Gastrocnemius medialis (tissue), 4 donors: ENCODE results near the gene PRICKLE3.

Experiments used
- CTCF ChIP-seq, 5 experiments: fragments of 450-650 bp in 3 of 5; fragments of 200-600 bp in 2 of 5; sonication (generic) in 2 of 5; IDR thresholded peaks in 4 of 5; conservative IDR thresholded peaks in 1 of 5; 1 replicate in 4 of 5; 2 replicates in 1 of 5; pipeline ENCODE4 v1.5.1; 2016 to 2019; ENCODE audit warnings: antibody characterized with exemption in 5 of 5, mild to moderate bottlenecking in 3 of 5, moderate library complexity in 3 of 5
- POLR2A ChIP-seq, 2 donors: fragments of 450-650 bp; IDR thresholded peaks; one replicate each; pipeline ENCODE4 v1.6.1; 2017; ENCODE audit warnings: antibody characterized with exemption in 2 of 2, mild to moderate bottlenecking in 2 of 2, moderate library complexity in 2 of 2

- no peak for TF ChIP-seq CTCF (IDR thresholded peaks at IDR 0.05 in 4 of 5, conservative IDR thresholded peaks at IDR 0.05 in 1 of 5)
- no peak for TF ChIP-seq POLR2A (IDR thresholded peaks at IDR 0.05)
Measured at GRCh38 chrX:49147936-49148335, 38.2 kb downstream of the PRICKLE3 start.
